Measurements from ENCODE around the gene CFAP300. TPM values are rescaled to one million over a fixed set of nuclear protein-coding genes. Genes with fewer than 3 reads are reported as not detected.

CFAP300 gene
- total RNA-seq, 1 donor from 2014 or later, result 4.9 TPM

GRCh38 chr11:102085864-102086551 is 38.8 kb downstream of the CFAP300 start:
- Mint-ChIP-seq H3K9me3 (ENCODE audit: unreplicated experiment) (no peaks in the 10 kb centered on the region), H3K27ac (ENCODE audit: unreplicated experiment) (no peak overlapping the region), H3K27me3 (ENCODE audit: unreplicated experiment) (no peaks in the 10 kb centered on the region), H3K4me1 (ENCODE audit: unreplicated experiment) (peaks cover 7% of the 10 kb centered on the region), H3K36me3 (ENCODE audit: unreplicated experiment) (no peaks in the 10 kb centered on the region), H3K4me3 (ENCODE audit: unreplicated experiment) (no peak overlapping the region)
- DNase-seq (ENCODE audit: extremely low spot score, unreplicated experiment), result no peak
- no peak for TF ChIP-seq CTCF (IDR thresholded peaks at IDR 0.05)

- no peak overlapping the region for H3K4me3 Mint-ChIP-seq (ENCODE audit: unreplicated experiment)
- no peaks in the 10 kb centered on the region for H3K4me1 Mint-ChIP-seq (ENCODE audit: unreplicated experiment)
- H3K27ac Mint-ChIP-seq (ENCODE audit: unreplicated experiment), result no peak overlapping the region
- H3K27me3 Mint-ChIP-seq (ENCODE audit: unreplicated experiment), result no peaks in the 10 kb centered on the region
- H3K36me3 Mint-ChIP-seq (ENCODE audit: unreplicated experiment), result no peaks in the 10 kb centered on the region
- DNase-seq (ENCODE audit: extremely low spot score, unreplicated experiment), result no peak
- TF ChIP-seq CTCF (IDR thresholded peaks at IDR 0.05), result no peak
- no peaks in the 10 kb centered on the region for H3K9me3 Mint-ChIP-seq (ENCODE audit: unreplicated experiment)
These were observed 49.9 kb downstream of the CFAP300 start for GRCh38 chr11:102097186-102097585.

GRCh38 chr11:102099755-102100154 is 52.5 kb downstream of the CFAP300 start:
- no peak for TF ChIP-seq CTCF (IDR thresholded peaks at IDR 0.05)
- H3K4me1 Mint-ChIP-seq (ENCODE audit: unreplicated experiment), result no peaks in the 10 kb centered on the region
- H3K4me3 Mint-ChIP-seq (ENCODE audit: unreplicated experiment), result no peak overlapping the region
- no peak overlapping the region for H3K27ac Mint-ChIP-seq (ENCODE audit: unreplicated experiment)
- H3K36me3 Mint-ChIP-seq (ENCODE audit: unreplicated experiment), result no peaks in the 10 kb centered on the region
- DNase-seq (ENCODE audit: extremely low spot score, unreplicated experiment), result no peak
- no peaks in the 10 kb centered on the region for H3K27me3 Mint-ChIP-seq (ENCODE audit: unreplicated experiment)
- no peaks in the 10 kb centered on the region for H3K9me3 Mint-ChIP-seq (ENCODE audit: unreplicated experiment)

- H3K36me3 Mint-ChIP-seq (ENCODE audit: unreplicated experiment), result peaks cover 2% of the 10 kb centered on the region
- H3K9me3 Mint-ChIP-seq (ENCODE audit: unreplicated experiment), result no peaks in the 10 kb centered on the region
- H3K27ac Mint-ChIP-seq (ENCODE audit: unreplicated experiment), result peak overlapping the region; percentile 100
- H3K4me3 Mint-ChIP-seq (ENCODE audit: unreplicated experiment), result peak overlapping the region; percentile 99
- H3K27me3 Mint-ChIP-seq (ENCODE audit: unreplicated experiment), result no peaks in the 10 kb centered on the region
- DNase-seq (ENCODE audit: extremely low spot score, unreplicated experiment), result no peak
- H3K4me1 Mint-ChIP-seq (ENCODE audit: unreplicated experiment), result peaks cover 25% of the 10 kb centered on the region
- TF ChIP-seq CTCF (IDR thresholded peaks at IDR 0.05), result no peak
These were observed 61.6 kb downstream of the CFAP300 start for GRCh38 chr11:102108734-102109440.

Measured in osteocyte (in vitro differentiated cells).